GM12892 (cell line): ENCODE data around the gene TSC22D1.

ENCODE experiments used
- POLR2A ChIP-seq: IDR thresholded peaks from 2 replicates; pipeline ENCODE4 v1.6.1; 2011; ENCODE audit warnings: low read depth, low read length, control low read depth
- POLR2AphosphoS5 ChIP-seq: IDR thresholded peaks from 2 replicates; pipeline ENCODE4 v1.6.1; 2011; ENCODE audit warnings: low read depth, low read length, control low read depth

DNA sequence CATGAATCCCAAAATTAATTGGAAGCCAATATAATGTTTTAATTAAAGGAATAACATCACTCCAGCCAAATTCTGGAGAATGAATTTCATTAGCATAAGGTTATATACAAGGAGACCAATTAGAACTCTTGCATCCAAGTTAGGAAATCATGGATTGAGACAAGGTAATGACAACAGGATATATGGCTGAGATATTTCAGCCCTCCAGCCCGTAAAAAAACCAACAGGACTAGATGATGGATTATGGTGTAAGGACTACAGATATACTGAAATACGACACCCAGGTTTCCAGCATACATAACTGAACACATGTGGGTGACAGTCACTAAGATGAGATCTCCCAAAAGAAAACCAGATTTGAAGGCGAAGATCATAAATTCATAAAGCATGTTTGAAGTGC is 56.5 kb downstream of the TSC22D1 start:
- TF ChIP-seq POLR2A, result no peak
- TF ChIP-seq POLR2AphosphoS5, result no peak
